ENCODE data around the gene CTSA. TPM values are rescaled to one million over a fixed set of nuclear protein-coding genes. Genes with fewer than 3 reads are reported as not detected.
"Not testable (repeated sequence)": the region's sequence is repeated elsewhere in the genome, so short reads cannot be mapped to it uniquely, and the experiment has no call there.

Gene CTSA
- total RNA-seq, 2 donors from 2014 or later: 83.8 to 116 TPM

GRCh38 chr20:45872626-45873025, 18.5 kb upstream of the CTSA start:
- Histone ChIP-seq H3K4me1 (no peaks in the 10 kb centered on the region), H3K4me3 (no peak overlapping the region), H3K9me3 (no peaks in the 10 kb centered on the region), H3K27ac (no peak overlapping the region), H3K27me3 (no peaks in the 10 kb centered on the region), H3K36me3 (peaks cover 12% of the 10 kb centered on the region)
- DNase-seq (ENCODE audit: low spot score): no peak
- TF ChIP-seq CTCF (IDR thresholded peaks at IDR 0.05): no peak

- no peaks in the 10 kb centered on the region for H3K9me3 ChIP-seq
- no peak overlapping the region for H3K4me3 ChIP-seq
- H3K27ac ChIP-seq: no peak overlapping the region
- no peaks in the 10 kb centered on the region for H3K27me3 ChIP-seq
- no peak for DNase-seq (ENCODE audit: low spot score)
- TF ChIP-seq CTCF (IDR thresholded peaks at IDR 0.05): no peak
- H3K4me1 ChIP-seq: no peaks in the 10 kb centered on the region
- H3K36me3 ChIP-seq: peaks cover 19% of the 10 kb centered on the region
Observed at GRCh38 chr20:45873409-45874103, 17.6 kb upstream of the CTSA start.

GRCh38 chr20:45874104-45874481, 17.0 kb upstream of the CTSA start:
- H3K4me3 ChIP-seq; H3K9me3 ChIP-seq; DNase-seq (ENCODE audit: low spot score); H3K27me3 ChIP-seq; H3K27ac ChIP-seq; H3K4me1 ChIP-seq: not testable (repeated sequence)
- H3K36me3 ChIP-seq: peaks cover 19% of the 10 kb centered on the region

GRCh38 chr20:45874576-45874975, 16.6 kb upstream of the CTSA start:
- H3K27me3 ChIP-seq: no peaks in the 10 kb centered on the region
- no peak overlapping the region for H3K4me3 ChIP-seq
- DNase-seq (ENCODE audit: low spot score): no peak
- H3K36me3 ChIP-seq: peaks cover 19% of the 10 kb centered on the region
- TF ChIP-seq CTCF (IDR thresholded peaks at IDR 0.05): no peak
- no peak overlapping the region for H3K27ac ChIP-seq
- no peaks in the 10 kb centered on the region for H3K4me1 ChIP-seq
- H3K9me3 ChIP-seq: no peaks in the 10 kb centered on the region

- no peak overlapping the region for H3K27ac ChIP-seq
Observed at GRCh38 chr20:45878076-45878761, 12.9 kb upstream of the CTSA start.

More at GRCh38 chr20:45878076-45878761, 12.9 kb upstream of the CTSA start:
- no peak for TF ChIP-seq CTCF (IDR thresholded peaks at IDR 0.05)
- Histone ChIP-seq H3K4me3 (no peak overlapping the region), H3K4me1 (peaks cover 0 to 15% of the 10 kb centered on the region in 2 donors), H3K36me3 (peaks cover 19% of the 10 kb centered on the region), H3K27me3 (no peaks in the 10 kb centered on the region), H3K9me3 (no peaks in the 10 kb centered on the region)
- no peak for DNase-seq (ENCODE audit: low spot score)
